VCaP (cell line): ENCODE measurements around the gene TEDC1.

Experiments
- H3K27ac ChIP-seq: fragments of 450-650 bp; 2 replicates; pipeline ENCODE4 v1.5.1; 2017
- TF ChIP-seq, protein P1 (sequence below): fragments of 450-650 bp; conservative IDR thresholded peaks from 2 replicates; pipeline ENCODE4 v1.5.1; 2017; ENCODE audit warnings: mild to moderate bottlenecking, moderate library complexity

The TEDC1 gene

DNA sequence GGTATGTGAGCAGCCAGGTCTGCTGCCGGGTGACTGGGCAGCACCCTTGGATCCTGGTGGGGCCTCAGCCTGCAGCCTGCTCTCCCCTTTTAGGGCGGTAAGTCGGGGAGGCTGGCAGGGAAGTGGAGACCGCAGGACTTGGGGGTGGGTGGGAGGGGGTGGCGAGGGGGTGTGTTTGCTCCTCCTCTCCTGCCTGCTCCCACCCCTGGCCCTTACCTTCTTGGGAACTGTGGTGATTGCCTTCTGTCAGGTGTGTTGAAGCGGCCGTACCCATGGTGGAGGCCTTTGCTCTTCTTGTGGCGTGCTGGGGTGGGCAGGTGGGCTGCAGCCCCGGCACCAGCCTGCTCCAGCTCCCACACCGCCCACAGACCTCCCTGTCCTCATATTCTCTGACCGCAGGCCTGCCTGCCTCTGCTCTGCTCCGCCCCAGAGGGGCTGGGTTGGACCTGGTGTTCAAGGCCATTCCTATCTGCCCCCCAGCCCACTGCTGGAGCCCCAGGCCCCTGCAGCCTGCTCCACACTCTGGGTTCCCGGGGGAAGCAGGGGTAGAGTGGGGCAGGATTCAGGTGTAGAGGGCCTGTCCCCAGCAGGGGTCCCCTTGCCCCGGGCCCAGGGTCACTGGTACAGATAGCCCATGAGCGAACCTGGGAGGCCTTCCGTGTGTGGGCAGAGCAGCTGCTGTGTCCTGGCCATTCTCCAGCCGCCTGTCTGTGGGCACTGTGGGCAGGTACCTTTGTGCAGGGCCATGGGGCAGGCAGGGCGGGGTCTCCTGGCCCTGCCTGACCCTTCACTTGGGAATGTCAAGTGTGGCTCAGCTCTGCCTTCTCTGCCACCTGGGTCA is 5.2 kb downstream of the TEDC1 start:
- TF ChIP-seq, protein P1, sequence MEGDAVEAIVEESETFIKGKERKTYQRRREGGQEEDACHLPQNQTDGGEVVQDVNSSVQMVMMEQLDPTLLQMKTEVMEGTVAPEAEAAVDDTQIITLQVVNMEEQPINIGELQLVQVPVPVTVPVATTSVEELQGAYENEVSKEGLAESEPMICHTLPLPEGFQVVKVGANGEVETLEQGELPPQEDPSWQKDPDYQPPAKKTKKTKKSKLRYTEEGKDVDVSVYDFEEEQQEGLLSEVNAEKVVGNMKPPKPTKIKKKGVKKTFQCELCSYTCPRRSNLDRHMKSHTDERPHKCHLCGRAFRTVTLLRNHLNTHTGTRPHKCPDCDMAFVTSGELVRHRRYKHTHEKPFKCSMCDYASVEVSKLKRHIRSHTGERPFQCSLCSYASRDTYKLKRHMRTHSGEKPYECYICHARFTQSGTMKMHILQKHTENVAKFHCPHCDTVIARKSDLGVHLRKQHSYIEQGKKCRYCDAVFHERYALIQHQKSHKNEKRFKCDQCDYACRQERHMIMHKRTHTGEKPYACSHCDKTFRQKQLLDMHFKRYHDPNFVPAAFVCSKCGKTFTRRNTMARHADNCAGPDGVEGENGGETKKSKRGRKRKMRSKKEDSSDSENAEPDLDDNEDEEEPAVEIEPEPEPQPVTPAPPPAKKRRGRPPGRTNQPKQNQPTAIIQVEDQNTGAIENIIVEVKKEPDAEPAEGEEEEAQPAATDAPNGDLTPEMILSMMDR = no peak
- no peak overlapping the region for H3K27ac ChIP-seq

DNA sequence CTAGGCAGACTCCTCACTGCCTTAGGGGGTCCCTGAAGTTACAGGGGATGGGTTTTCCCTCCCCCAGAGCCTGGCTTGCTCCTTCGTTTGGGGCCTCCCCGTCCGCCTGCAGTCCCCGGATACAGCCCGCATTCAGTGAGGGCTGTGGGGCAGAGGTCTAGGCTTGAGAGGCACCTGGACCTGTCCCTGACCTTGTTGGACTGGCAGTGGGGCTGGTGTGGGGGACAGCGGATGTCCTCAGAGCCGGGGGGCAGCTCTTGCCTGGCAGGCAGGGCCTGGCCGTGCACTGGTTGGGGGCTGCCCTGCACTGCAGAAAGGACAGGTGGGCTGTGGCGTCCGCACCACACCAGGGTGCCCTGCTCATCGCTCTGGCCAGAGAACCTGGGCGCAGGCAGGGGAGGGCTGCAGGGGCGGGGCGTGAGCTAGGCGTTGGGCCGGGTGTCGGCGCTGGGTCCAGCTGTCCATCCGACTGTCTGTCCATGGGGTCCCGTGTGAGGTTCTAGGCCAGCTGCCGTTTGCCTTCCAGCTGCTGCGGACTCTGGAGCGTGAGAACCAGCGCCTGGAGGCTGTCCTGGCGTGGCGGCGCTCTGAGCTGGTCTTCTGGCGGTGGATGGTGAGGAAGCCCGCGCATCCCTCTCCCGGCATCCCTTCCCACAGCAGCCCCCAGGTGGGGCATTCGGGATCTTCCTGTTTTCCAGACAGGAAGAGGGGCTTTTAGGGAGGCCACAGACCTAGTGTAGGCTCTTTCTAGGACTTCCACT is 6.0 kb downstream of the TEDC1 start:
- H3K27ac ChIP-seq = no peak overlapping the region
- TF ChIP-seq, protein P1 = no peak

DNA sequence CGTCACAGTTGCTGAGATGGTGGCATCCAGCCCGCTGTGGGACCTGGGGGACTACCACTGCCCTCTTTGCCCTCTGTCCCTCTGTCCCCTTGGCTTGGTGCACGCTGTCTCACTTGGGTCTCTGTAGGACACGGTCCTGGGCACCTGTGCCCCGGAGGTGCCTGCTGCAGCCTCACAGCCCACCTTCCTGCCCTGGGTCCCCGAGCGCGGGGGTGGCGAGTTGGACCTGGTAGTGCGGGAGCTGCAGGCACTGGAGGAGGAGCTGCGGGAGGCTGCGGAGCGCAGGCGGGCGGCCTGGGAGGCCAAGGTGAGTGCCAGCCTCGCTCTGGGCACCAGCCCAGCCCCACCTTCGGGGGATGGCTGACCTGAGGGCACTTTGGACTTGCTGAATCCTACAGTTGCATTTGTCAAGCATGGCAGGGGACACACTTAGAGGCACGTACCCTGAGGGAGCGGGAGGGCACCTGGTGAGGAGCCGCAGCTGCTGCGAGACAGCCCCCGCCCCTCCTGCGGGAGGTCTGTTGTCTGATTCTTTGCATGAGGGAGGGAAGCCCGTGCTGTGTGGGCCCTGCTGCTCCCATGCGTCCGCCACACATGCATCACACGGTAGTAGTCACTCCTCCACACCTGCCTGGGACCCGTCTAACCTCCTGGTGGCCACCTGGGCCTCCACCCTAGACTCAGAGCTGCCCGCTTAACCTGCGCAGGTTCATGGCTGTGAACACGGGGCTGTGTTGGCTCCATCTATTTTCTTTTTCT is 6.8 kb downstream of the TEDC1 start:
- no peak overlapping the region for H3K27ac ChIP-seq
- TF ChIP-seq, protein P1 = no peak

DNA sequence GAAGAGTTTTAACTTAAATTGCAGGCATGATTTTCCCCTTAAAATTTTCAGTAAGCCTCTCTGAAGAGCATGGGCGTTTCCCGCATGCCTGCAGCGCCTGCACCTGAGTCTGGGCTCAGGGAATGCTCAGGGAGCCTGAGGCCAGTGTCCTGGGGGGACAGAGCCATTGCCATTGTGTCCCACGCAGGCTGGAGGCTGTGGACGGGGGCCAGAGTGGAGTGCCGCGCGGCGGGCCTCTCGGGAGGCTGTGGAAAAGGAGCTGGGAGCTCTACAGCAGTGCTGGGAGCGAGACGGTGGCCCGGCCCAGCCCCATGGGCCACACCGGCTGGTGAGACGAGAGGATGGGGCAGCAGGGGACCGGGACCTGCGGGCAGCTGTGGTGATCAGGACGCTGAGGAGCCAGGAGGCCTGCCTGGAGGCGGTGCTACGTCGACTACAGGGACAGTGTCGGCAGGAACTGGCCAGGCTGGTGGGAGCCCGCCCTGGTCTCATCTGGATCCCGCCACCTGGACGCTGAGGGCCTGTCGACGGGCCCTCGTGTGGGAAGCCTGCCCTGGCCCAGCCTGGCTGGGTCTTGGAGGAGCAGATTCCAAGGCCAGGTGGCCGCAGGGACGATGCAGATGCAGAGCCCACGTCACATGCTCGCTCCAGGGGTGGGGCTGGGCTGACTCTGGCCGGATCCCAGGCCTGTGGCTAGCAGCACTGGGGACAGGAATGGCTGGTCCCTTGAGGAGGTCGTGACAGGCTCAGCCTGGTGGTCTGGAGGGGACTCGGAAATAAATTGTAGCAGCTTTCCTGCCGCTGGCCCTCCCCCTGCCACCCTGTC is 7.6 kb downstream of the TEDC1 start:
- TF ChIP-seq, protein P1 = no peak
- no peak overlapping the region for H3K27ac ChIP-seq

DNA sequence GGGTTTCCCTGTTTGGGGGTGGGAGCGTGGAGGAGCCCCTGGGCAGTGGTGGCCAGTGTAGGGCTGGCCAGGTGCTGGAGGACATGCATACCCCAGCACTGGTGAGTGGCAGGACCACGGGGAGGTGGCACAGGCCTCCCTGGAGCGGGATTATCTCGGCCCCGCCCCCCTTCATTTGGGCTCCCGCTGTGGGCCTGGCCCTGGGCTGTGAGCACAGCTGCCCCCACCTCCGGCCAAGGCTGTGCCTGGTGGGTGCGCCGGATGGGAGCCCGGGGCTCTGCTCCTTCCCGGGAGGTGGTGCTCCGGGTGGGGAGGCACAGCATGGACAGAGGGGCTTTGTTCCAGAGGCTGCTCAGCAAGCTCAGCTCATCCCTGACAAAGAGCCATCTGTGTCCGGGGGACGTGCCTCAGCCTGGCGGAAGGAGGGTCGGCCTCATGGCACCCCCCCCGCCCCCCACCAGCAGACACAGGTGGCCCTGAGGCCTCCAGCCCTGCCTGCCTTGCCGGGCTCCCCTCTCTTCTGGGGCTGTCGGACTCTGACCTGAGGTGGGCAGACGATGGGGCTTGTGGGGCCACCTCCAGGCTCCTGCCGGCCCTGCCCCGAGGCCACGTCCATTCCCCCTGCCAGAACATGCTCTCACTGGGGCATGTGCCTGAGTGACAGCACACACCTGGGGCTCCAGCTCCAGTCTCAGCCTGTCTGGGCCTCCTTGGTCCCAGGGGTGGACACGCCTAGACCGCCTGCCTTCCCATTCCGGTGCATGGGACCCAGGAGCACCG is 8.4 kb downstream of the TEDC1 start:
- H3K27ac ChIP-seq = no peak overlapping the region
- TF ChIP-seq, protein P1 = no peak

DNA sequence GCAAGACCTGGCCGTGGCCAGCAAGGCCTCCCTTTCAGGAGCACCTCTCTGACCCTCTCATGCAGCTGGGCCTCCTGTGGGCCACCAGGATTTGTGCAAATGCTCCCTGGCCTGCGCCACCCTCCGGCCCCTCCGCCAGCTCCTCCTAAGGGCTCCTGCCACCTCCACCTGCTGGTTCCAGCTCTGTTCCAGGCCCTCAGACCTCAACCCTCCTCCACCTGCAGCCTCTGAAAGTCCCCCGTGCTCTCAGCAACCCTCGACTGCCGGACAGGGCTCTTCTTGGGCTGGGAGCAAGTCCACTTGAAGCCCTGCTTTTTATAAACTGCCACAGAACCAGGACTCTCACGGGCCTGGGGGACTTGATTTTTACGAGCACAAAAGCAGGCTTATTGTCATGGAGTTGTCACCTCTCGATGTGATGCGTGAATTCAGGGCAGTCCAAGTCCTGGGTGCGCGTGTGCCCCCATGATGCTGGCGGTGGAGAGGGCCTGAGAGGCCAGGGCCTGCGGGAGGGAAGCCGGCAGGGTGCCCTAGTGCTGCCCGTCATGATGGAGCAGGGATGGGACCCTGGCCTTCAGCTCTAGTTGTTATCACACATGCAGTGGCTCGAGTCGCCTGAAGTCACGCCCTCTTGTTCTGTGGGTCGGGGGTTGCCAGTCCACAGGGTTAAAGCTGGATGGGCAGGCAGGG is 9.1 kb downstream of the TEDC1 start:
- TF ChIP-seq, protein P1 = no peak
- H3K27ac ChIP-seq = no peak overlapping the region
